ENCODE results near the gene GNAI3.

GRCh38 chr1:109543988-109544735 lies 4.3 kb upstream of the GNAI3 start:
- TF ChIP-seq EZH2 (IDR thresholded peaks at IDR 0.05; ENCODE audit: borderline replicate concordance) (no peak), CTCF (IDR thresholded peaks at IDR 0.05; ENCODE audit: poor library complexity) (no peak), EZH2phosphoT487 (IDR thresholded peaks at IDR 0.05; ENCODE audit: low read depth, severe bottlenecking, unreplicated experiment) (no peak)

Measured in hepatocyte (in vitro differentiated cells).